SK-N-SH (cell line): ENCODE results near the gene PAN3. TPM values are rescaled to one million over a fixed set of nuclear protein-coding genes. Genes with fewer than 3 reads are reported as not detected.

Experiments used
- CTCF ChIA-PET: fragments of 300-600, 350-600 bp; formaldehyde crosslinking; extraction: SDS; loops from one replicate; lab custom pipeline; 2021; lab: Yijun Ruan, JAX
- POLR2A ChIA-PET: fragments of 350-600 bp; sonication (Branson Sonifier 250); formaldehyde crosslinking; extraction: SDS; loops from one replicate; lab custom pipeline; 2020; ENCODE audit warnings: antibody characterized with exemption, inconsistent platforms; lab: Yijun Ruan, JAX
- DNase-seq: peaks from one replicate; pipeline ENCODE4 v3.0.0; 2012
- H2AFZ ChIP-seq: fragments of 200-600 bp; sonication (generic); 2 replicates; pipeline ENCODE4 v1.8.1; 2016; ENCODE audit warnings: antibody characterized with exemption, mild to moderate bottlenecking, low read depth
- H3F3A ChIP-seq: fragments of 200-600 bp; sonication (generic); replicated peaks from 2 replicates; pipeline ENCODE3; 2016; ENCODE audit warnings: antibody characterized with exemption, mild to moderate bottlenecking; ENCODE audit not compliant: insufficient read depth
- H3K27ac ChIP-seq, 2 experiments: fragments of 200-500 bp in 1 of 2; fragments of 200-600 bp in 1 of 2; sonication (Bioruptor generic) in 1 of 2; sonication (generic), shearing (Covaris generic) in 1 of 2; 2 replicates each; pipeline versions ENCODE4 v1.5.1 to v1.6.1; 2014 to 2016; ENCODE audit warnings: low read depth in 2 of 2, inconsistent platforms in 1 of 2, low read length in 1 of 2, mild to moderate bottlenecking in 1 of 2, mixed read lengths in 1 of 2
- H3K27me3 ChIP-seq: fragments of 200-600 bp; sonication (generic), shearing (Covaris generic); 2 replicates; pipeline ENCODE4 v1.6.1; 2016; ENCODE audit warnings: mixed run types; ENCODE audit not compliant: insufficient read depth
- H3K36me3 ChIP-seq, 2 experiments: fragments of 200-500 bp in 1 of 2; fragments of 200-600 bp in 1 of 2; sonication (Bioruptor generic) in 1 of 2; sonication (generic) in 1 of 2; replicated peaks in 1 of 2; 2 replicates each; pipeline versions ENCODE3 to v1.5.1; 2014 to 2016; ENCODE audit warnings: low read length in 1 of 2, mild to moderate bottlenecking in 1 of 2; ENCODE audit not compliant: insufficient read depth in 2 of 2, control insufficient read depth in 1 of 2
- H3K4me1 ChIP-seq, 2 experiments: fragments of 200-500 bp in 1 of 2; fragments of 200-600 bp in 1 of 2; sonication (Bioruptor generic) in 1 of 2; sonication (generic), shearing (Covaris generic) in 1 of 2; 2 replicates each; pipeline versions ENCODE4 v1.5.1 to v1.6.1; 2014 to 2016; ENCODE audit warnings: low read depth in 1 of 2, low read length in 1 of 2, mixed run types in 1 of 2; ENCODE audit not compliant: insufficient read depth in 2 of 2, control insufficient read depth in 1 of 2
- H3K4me2 ChIP-seq: fragments of 200-600 bp; sonication (generic), shearing (Covaris generic); 2 replicates; pipeline ENCODE4 v1.6.1; 2017; ENCODE audit warnings: mixed run types
- H3K4me3 ChIP-seq, 2 experiments: fragments of 200-500 bp in 1 of 2; fragments of 200-600 bp in 1 of 2; sonication (Bioruptor generic) in 1 of 2; sonication (generic), shearing (Covaris generic) in 1 of 2; 2 replicates each; pipeline versions ENCODE4 v1.5.1 to v1.8.1; 2014 to 2016; ENCODE audit warnings: low read depth in 2 of 2, inconsistent platforms in 1 of 2, low read length in 1 of 2, mild to moderate bottlenecking in 1 of 2, mixed read lengths in 1 of 2, moderate library complexity in 1 of 2
- H3K79me2 ChIP-seq: fragments of 200-600 bp; sonication (generic); 2 replicates; pipeline ENCODE4 v1.8.1; 2017; ENCODE audit warnings: mild to moderate bottlenecking; ENCODE audit not compliant: insufficient read depth
- H3K9ac ChIP-seq: fragments of 200-600 bp; sonication (generic); 2 replicates; pipeline ENCODE4 v1.6.1; 2017; ENCODE audit warnings: mixed run types
- H3K9me2 ChIP-seq: fragments of 200-600 bp; sonication (generic); 2 replicates; pipeline ENCODE4 v1.6.1; 2017; ENCODE audit warnings: mixed run types
- H3K9me3 ChIP-seq: fragments of 200-600 bp; sonication (generic); 2 replicates; pipeline ENCODE4 v1.6.1; 2017; ENCODE audit warnings: mixed run types, mild to moderate bottlenecking, moderate library complexity
- H4K20me1 ChIP-seq: fragments of 200-600 bp; sonication (generic); 2 replicates; pipeline ENCODE4 v1.6.1; 2017; ENCODE audit warnings: mild to moderate bottlenecking, mixed run types; ENCODE audit not compliant: insufficient read depth
- CHD2 ChIP-seq: fragments of 150-350 bp; IDR thresholded peaks from 2 replicates; pipeline ENCODE4 v1.6.1; 2018; ENCODE audit warnings: low read length; ENCODE audit not compliant: partially characterized antibody
- ELF1 ChIP-seq: IDR thresholded peaks from 2 replicates; pipeline ENCODE4 v1.4.0; 2012
- EP300 ChIP-seq, 2 experiments: IDR thresholded peaks; 2 replicates each; pipeline versions ENCODE4 v1.4.0 to v1.6.1; 2012; ENCODE audit warnings: borderline replicate concordance in 1 of 2, low read depth in 1 of 2, low read length in 1 of 2
- FOXJ3 ChIP-seq: sonication (generic); formaldehyde crosslinking; IDR thresholded peaks from 2 replicates; pipeline ENCODE4 v1.5.1; 2020; ENCODE audit warnings: mild to moderate bottlenecking, missing genetic modification reagents
- FOXM1 ChIP-seq: IDR thresholded peaks from 2 replicates; pipeline ENCODE4 v1.4.0; 2012; ENCODE audit warnings: low read depth, mild to moderate bottlenecking
- GABPA ChIP-seq: IDR thresholded peaks from 2 replicates; pipeline ENCODE4 v1.4.0; 2012; ENCODE audit warnings: low read depth, mild to moderate bottlenecking
- GATA2 ChIP-seq: sonication (generic); formaldehyde crosslinking; IDR thresholded peaks from 2 replicates; pipeline ENCODE4 v1.5.0; 2020; ENCODE audit warnings: mild to moderate bottlenecking, missing genetic modification reagents
- JUND ChIP-seq: IDR thresholded peaks from 2 replicates; pipeline ENCODE4 v1.4.0; 2012
- MEF2A ChIP-seq: IDR thresholded peaks from 2 replicates; pipeline ENCODE4 v1.4.0; 2012; ENCODE audit warnings: low read depth, borderline replicate concordance
- NFIC ChIP-seq: IDR thresholded peaks from 2 replicates; pipeline ENCODE4 v1.4.0; 2012; ENCODE audit warnings: borderline replicate concordance
- POLR2AphosphoS5 ChIP-seq: IDR thresholded peaks from 2 replicates; pipeline ENCODE4 v1.6.1; 2012; ENCODE audit warnings: low read depth, low read length
- RCOR1 ChIP-seq: fragments of 150-350 bp; IDR thresholded peaks from 2 replicates; pipeline ENCODE4 v1.6.1; 2017; ENCODE audit warnings: antibody characterized with exemption, low read length
- RXRA ChIP-seq: IDR thresholded peaks from 2 replicates; pipeline ENCODE4 v1.4.0; 2012; ENCODE audit warnings: low read depth, mild to moderate bottlenecking, borderline replicate concordance
- SIN3A ChIP-seq: IDR thresholded peaks from 2 replicates; pipeline ENCODE4 v1.6.1; 2012; ENCODE audit warnings: low read depth, mild to moderate bottlenecking, low read length, moderate library complexity, borderline replicate concordance
- SMC3 ChIP-seq: IDR thresholded peaks from 2 replicates; pipeline ENCODE4 v1.6.1; 2012; ENCODE audit warnings: low read depth, low read length, improper control_type of control experiment
- TAF1 ChIP-seq: IDR thresholded peaks from 2 replicates; pipeline ENCODE4 v1.6.1; 2012; ENCODE audit warnings: low read depth, mild to moderate bottlenecking, low read length, moderate library complexity, borderline replicate concordance
- TCF12 ChIP-seq: IDR thresholded peaks from 2 replicates; pipeline ENCODE4 v1.4.0; 2012
- polyA plus RNA-seq, 3 experiments: library from polyadenylated mRNA; depleted of rRNA; stranded (reverse); fragments of >200 nt; gene quantifications; 2 replicates each; pipeline ENCODE4 v1.2.3, GENCODE V29; 2012
- TF ChIP-seq, protein P1 (sequence below): IDR thresholded peaks from 2 replicates; pipeline ENCODE4 v1.4.0; 2012; ENCODE audit warnings: low read depth, borderline replicate concordance
- TF ChIP-seq, protein P2 (sequence below): IDR thresholded peaks from 2 replicates; pipeline ENCODE4; 2012
- TF ChIP-seq, protein P3 (sequence below): IDR thresholded peaks from 2 replicates; pipeline ENCODE4 v1.4.0; 2012; ENCODE audit warnings: low read depth, borderline replicate concordance
- TF ChIP-seq, protein P4 (sequence below): fragments of 150-350 bp; IDR thresholded peaks from 2 replicates; pipeline ENCODE4 v1.6.1; 2017; ENCODE audit warnings: antibody characterized with exemption, low read length, low read depth, borderline replicate concordance

PAN3 gene
- polyA plus RNA-seq, 1 of the 3 experiments (the other 2 are of a cell fraction) = 6.4 TPM

DNA sequence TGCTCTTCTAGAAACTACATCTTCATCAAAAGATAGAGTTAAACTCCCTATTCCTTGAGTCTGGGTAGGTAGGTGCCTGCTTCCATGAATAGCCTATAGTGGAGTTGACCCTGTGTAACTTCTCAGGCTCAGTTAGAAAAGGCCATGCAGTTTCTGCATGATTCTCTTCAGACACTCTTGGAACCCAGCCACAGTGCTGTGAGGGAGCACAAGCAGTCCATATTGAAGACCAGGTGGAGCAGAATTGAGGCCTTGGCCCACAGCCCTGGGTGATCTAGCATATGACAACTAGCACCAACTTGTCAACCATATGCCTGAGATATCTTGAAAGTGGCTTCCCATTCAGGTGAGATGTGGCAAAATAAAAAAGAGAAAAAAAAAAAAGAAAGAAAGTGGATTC, 10.3 kb upstream of the PAN3 start:
- Histone ChIP-seq H3K9ac (no peak overlapping the region), H3K79me2 (no peaks in the 10 kb centered on the region), H2AFZ (no peak overlapping the region), H3K9me2 (no peaks in the 10 kb centered on the region), H3K4me1 (no peaks in the 10 kb centered on the region), H3K36me3 (no peaks in the 10 kb centered on the region), H3K27me3 (no peaks in the 10 kb centered on the region), H3K4me3 (no peak overlapping the region), H3K4me2 (no peak overlapping the region), H3F3A (peaks cover 4% of the 10 kb centered on the region), H3K27ac (no peak overlapping the region), H3K9me3 (no peaks in the 10 kb centered on the region), H4K20me1 (no peaks in the 10 kb centered on the region)
- no peak for DNase-seq
- ChIA-PET CTCF (no interaction called here), POLR2A (no interaction called here)
- TF ChIP-seq GATA2 (no peak), ELF1 (no peak), SIN3A (no peak), RXRA (no peak), FOXJ3 (no peak), POLR2AphosphoS5 (no peak), JUND (no peak), MEF2A (no peak), SMC3 (no peak)

DNA sequence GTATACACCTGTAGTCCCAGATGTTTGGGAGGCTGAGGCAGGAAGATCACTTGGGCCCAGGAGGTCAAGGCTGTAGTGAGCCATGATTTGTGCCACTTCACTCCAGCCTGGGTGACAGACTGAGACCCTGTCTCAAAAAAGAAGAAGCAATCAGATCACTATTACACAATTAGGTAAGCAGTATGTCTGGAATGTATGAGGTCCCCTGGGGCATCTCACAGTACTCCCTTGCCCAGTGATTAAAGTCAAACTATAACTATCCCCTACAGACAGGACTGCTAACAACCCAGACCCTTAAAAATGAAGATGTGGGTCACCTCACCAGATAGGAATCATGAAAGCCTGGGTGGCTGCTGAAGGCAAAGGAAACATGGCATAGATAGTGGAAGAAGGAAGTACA, 9.4 kb upstream of the PAN3 start:
- no peaks in the 10 kb centered on the region for H3K27me3 ChIP-seq
- no peaks in the 10 kb centered on the region for H3K79me2 ChIP-seq
- H3K27ac ChIP-seq = no peak overlapping the region
- H3K4me1 ChIP-seq = no peaks in the 10 kb centered on the region
- TF ChIP-seq TAF1 = no peak
- TF ChIP-seq, protein P1, sequence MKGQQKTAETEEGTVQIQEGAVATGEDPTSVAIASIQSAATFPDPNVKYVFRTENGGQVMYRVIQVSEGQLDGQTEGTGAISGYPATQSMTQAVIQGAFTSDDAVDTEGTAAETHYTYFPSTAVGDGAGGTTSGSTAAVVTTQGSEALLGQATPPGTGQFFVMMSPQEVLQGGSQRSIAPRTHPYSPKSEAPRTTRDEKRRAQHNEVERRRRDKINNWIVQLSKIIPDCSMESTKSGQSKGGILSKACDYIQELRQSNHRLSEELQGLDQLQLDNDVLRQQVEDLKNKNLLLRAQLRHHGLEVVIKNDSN = no peak
- TF ChIP-seq TCF12 = no peak
- TF ChIP-seq GATA2 = no peak
- TF ChIP-seq, protein P2, sequence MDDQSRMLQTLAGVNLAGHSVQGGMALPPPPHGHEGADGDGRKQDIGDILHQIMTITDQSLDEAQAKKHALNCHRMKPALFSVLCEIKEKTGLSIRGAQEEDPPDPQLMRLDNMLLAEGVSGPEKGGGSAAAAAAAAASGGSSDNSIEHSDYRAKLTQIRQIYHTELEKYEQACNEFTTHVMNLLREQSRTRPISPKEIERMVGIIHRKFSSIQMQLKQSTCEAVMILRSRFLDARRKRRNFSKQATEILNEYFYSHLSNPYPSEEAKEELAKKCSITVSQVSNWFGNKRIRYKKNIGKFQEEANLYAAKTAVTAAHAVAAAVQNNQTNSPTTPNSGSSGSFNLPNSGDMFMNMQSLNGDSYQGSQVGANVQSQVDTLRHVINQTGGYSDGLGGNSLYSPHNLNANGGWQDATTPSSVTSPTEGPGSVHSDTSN = no peak
- no peak for TF ChIP-seq GABPA
- TF ChIP-seq RCOR1 = no peak
- TF ChIP-seq NFIC = no peak
- no peak for TF ChIP-seq SIN3A
- TF ChIP-seq EP300 (IDR thresholded peaks at IDR 0.05; ENCODE audit: borderline replicate concordance in 1 of 2, low read depth in 1 of 2, low read length in 1 of 2) = no peak
- no peak for TF ChIP-seq FOXM1
- TF ChIP-seq, protein P3, sequence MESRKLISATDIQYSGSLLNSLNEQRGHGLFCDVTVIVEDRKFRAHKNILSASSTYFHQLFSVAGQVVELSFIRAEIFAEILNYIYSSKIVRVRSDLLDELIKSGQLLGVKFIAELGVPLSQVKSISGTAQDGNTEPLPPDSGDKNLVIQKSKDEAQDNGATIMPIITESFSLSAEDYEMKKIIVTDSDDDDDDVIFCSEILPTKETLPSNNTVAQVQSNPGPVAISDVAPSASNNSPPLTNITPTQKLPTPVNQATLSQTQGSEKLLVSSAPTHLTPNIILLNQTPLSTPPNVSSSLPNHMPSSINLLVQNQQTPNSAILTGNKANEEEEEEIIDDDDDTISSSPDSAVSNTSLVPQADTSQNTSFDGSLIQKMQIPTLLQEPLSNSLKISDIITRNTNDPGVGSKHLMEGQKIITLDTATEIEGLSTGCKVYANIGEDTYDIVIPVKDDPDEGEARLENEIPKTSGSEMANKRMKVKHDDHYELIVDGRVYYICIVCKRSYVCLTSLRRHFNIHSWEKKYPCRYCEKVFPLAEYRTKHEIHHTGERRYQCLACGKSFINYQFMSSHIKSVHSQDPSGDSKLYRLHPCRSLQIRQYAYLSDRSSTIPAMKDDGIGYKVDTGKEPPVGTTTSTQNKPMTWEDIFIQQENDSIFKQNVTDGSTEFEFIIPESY = no peak
- TF ChIP-seq, protein P4, sequence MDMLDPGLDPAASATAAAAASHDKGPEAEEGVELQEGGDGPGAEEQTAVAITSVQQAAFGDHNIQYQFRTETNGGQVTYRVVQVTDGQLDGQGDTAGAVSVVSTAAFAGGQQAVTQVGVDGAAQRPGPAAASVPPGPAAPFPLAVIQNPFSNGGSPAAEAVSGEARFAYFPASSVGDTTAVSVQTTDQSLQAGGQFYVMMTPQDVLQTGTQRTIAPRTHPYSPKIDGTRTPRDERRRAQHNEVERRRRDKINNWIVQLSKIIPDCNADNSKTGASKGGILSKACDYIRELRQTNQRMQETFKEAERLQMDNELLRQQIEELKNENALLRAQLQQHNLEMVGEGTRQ = no peak
- no peak for TF ChIP-seq CHD2
- no peak for TF ChIP-seq ELF1
- no peak for TF ChIP-seq POLR2AphosphoS5
- no peak overlapping the region for H3K9ac ChIP-seq
- no peaks in the 10 kb centered on the region for H3K9me3 ChIP-seq
- no peak for DNase-seq
- H4K20me1 ChIP-seq = no peaks in the 10 kb centered on the region
- peaks cover 4% of the 10 kb centered on the region for H3F3A ChIP-seq
- no peaks in the 10 kb centered on the region for H3K36me3 ChIP-seq
- H3K9me2 ChIP-seq = no peaks in the 10 kb centered on the region
- ChIA-PET POLR2A (no interaction called here), CTCF (no interaction called here)
- no peak overlapping the region for H2AFZ ChIP-seq
- no peak overlapping the region for H3K4me2 ChIP-seq
- H3K4me3 ChIP-seq = no peak overlapping the region
